ENCODE data around the gene IL3.

The IL3 gene

DNA sequence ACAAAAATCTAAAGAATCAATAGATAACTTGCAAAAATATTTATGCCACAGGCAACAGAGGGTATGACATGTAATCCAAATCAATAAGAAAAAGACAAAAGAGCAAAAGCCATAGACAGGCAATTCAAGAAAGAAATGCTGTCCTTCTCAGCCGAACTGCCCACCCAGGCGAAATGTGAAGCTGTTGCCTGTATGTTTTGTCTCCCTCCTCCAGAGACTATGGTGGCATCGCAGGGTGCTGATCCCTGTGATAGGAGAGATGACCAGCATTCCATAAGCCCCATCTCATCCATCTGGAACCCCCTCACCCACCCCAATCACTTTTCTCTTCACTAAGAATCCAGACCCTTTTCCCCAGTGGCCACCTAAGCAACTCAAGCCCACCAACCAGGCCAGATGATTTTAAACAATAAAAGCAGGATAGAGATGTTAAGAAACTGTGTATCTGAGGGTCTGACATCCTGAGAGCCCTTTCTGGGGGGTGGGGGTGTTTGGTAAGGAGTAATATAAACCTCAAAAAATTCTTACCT lies 43.7 kb upstream of the IL3 start:
- TF ChIP-seq, protein P1, sequence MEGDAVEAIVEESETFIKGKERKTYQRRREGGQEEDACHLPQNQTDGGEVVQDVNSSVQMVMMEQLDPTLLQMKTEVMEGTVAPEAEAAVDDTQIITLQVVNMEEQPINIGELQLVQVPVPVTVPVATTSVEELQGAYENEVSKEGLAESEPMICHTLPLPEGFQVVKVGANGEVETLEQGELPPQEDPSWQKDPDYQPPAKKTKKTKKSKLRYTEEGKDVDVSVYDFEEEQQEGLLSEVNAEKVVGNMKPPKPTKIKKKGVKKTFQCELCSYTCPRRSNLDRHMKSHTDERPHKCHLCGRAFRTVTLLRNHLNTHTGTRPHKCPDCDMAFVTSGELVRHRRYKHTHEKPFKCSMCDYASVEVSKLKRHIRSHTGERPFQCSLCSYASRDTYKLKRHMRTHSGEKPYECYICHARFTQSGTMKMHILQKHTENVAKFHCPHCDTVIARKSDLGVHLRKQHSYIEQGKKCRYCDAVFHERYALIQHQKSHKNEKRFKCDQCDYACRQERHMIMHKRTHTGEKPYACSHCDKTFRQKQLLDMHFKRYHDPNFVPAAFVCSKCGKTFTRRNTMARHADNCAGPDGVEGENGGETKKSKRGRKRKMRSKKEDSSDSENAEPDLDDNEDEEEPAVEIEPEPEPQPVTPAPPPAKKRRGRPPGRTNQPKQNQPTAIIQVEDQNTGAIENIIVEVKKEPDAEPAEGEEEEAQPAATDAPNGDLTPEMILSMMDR (IDR thresholded peaks at IDR 0.05; ENCODE audit: low read depth, low read length, poor library complexity, severe bottlenecking), result no peak
- no peak for TF ChIP-seq EZH2phosphoT487 (IDR thresholded peaks at IDR 0.05; ENCODE audit: borderline replicate concordance, low read length)
- Histone ChIP-seq H3K27me3 (ENCODE audit: control insufficient read depth, low read length) (peaks cover 47% of the 10 kb centered on the region), H3K9me3 (ENCODE audit: control insufficient read depth, insufficient read depth, low read length) (no peaks in the 10 kb centered on the region), H3K4me2 (ENCODE audit: low read length) (no peak overlapping the region), H3K79me2 (ENCODE audit: control insufficient read depth, low read length) (no peaks in the 10 kb centered on the region), H4K20me1 (ENCODE audit: control insufficient read depth, insufficient read depth, low read depth, low read length) (no peaks in the 10 kb centered on the region), H3F3A (ENCODE audit: control insufficient read depth, insufficient read depth) (no peaks in the 10 kb centered on the region), H3K36me3 (ENCODE audit: control insufficient read depth, low read length) (no peaks in the 10 kb centered on the region), H3K9me2 (replicated peaks; ENCODE audit: control insufficient read depth, low read length) (no peaks in the 10 kb centered on the region), H3K27ac (ENCODE audit: low read depth, low read length) (no peak overlapping the region), H3K4me1 (ENCODE audit: control insufficient read depth, low read length) (peaks cover 14% of the 10 kb centered on the region), H3K4me3 (ENCODE audit: low read length) (no peak overlapping the region)

DNA sequence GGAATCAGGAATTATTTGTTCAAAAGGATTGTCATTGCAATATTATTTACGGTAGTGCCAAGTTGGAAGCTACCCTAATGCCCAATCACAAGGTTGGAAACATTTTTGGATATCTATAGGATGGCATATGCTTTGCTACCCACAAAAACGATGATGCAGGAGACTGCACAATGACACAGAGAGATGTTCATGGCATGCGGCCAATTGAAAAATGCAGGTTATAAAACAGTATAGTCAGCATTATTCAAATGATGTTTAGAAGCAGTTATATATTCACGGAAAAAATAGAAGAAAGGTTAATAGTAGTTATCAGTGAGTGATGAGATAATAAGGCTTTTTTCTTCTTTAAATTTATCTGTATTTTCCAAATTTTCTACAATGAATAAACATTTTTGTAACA lies 43.1 kb upstream of the IL3 start:
- Histone ChIP-seq H3K9me3 (ENCODE audit: control insufficient read depth, insufficient read depth, low read length) (no peaks in the 10 kb centered on the region), H4K20me1 (ENCODE audit: control insufficient read depth, insufficient read depth, low read depth, low read length) (no peaks in the 10 kb centered on the region), H3K4me3 (ENCODE audit: low read length) (no peak overlapping the region), H3F3A (ENCODE audit: control insufficient read depth, insufficient read depth) (no peaks in the 10 kb centered on the region), H3K36me3 (ENCODE audit: control insufficient read depth, low read length) (no peaks in the 10 kb centered on the region), H3K27ac (ENCODE audit: low read depth, low read length) (no peak overlapping the region), H3K4me1 (ENCODE audit: control insufficient read depth, low read length) (peaks cover 14% of the 10 kb centered on the region), H3K9me2 (replicated peaks; ENCODE audit: control insufficient read depth, low read length) (no peaks in the 10 kb centered on the region), H3K27me3 (ENCODE audit: control insufficient read depth, low read length) (peaks cover 45% of the 10 kb centered on the region), H3K4me2 (ENCODE audit: low read length) (no peak overlapping the region), H3K79me2 (ENCODE audit: control insufficient read depth, low read length) (no peaks in the 10 kb centered on the region)
- TF ChIP-seq EZH2phosphoT487 (IDR thresholded peaks at IDR 0.05; ENCODE audit: borderline replicate concordance, low read length), result no peak
- TF ChIP-seq, protein P1 (IDR thresholded peaks at IDR 0.05; ENCODE audit: low read depth, low read length, poor library complexity, severe bottlenecking), result no peak

DNA sequence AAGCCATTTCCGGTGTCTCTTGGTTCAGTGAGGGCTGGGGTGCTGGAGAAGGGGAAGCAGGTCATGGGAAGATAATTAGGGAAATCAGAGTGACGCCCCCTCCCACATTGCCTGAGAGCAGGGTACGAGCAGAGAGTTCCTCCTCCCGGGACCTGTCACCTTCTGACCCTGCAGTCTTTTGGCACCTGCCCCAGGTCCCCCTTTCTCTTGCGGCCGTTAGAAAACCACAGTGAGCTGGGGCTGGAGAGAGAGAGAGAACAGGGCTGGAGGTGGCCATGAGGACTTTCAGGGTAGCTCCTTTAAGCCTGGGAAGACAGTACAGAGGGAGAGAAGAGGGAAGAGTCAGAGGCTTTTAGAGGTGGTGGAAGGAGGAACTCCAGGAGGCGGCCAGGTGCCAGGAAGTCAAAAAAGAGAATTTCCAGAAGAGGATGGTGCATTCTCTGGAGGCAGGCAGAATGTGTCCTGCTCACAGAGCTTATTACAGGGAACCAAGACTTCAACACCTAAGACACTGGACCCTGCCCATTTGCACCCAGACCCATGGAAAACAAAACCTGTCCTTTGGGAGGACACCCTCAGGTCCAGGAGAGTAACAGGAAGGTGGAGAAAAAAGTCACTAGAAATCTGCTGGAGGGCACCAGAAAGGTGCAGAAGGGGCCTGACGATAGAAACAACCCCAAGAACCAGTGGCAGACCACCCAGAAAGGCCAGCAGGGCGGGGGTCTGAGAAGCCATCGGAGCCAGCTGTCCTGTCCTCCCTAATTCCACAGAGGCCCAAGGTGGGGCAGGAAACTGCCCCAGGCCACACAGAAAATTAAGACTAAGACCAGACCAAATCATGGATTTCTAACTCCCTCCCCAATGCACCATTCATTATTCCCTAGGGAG lies 42.5 kb upstream of the IL3 start:
- Histone ChIP-seq H3K36me3 (ENCODE audit: control insufficient read depth, low read length) (no peaks in the 10 kb centered on the region), H3K27me3 (ENCODE audit: control insufficient read depth, low read length) (peaks cover 38% of the 10 kb centered on the region), H4K20me1 (ENCODE audit: control insufficient read depth, insufficient read depth, low read depth, low read length) (no peaks in the 10 kb centered on the region), H3K4me1 (ENCODE audit: control insufficient read depth, low read length) (peaks cover 14% of the 10 kb centered on the region), H3K79me2 (ENCODE audit: control insufficient read depth, low read length) (no peaks in the 10 kb centered on the region), H3K9me2 (replicated peaks; ENCODE audit: control insufficient read depth, low read length) (no peaks in the 10 kb centered on the region), H3K9me3 (ENCODE audit: control insufficient read depth, insufficient read depth, low read length) (no peaks in the 10 kb centered on the region), H3K4me2 (ENCODE audit: low read length) (no peak overlapping the region), H3F3A (ENCODE audit: control insufficient read depth, insufficient read depth) (no peaks in the 10 kb centered on the region), H3K27ac (ENCODE audit: low read depth, low read length) (no peak overlapping the region), H3K4me3 (ENCODE audit: low read length) (no peak overlapping the region)
- TF ChIP-seq, protein P1 (IDR thresholded peaks at IDR 0.05; ENCODE audit: low read depth, low read length, poor library complexity, severe bottlenecking), result no peak
- TF ChIP-seq EZH2phosphoT487 (IDR thresholded peaks at IDR 0.05; ENCODE audit: borderline replicate concordance, low read length), result no peak
